Cerebellar cortex (tissue), 1 donor: Measurements from ENCODE around the gene RNF168.
"Not testable (repeated sequence)": the region's sequence is repeated elsewhere in the genome, so short reads cannot be mapped to it uniquely, and the experiment has no call there.

Experiments used
- DNase-seq: peaks from one replicate; pipeline ENCODE4 v3.0.0-alpha.2; 2015; ENCODE audit warnings: low spot score

RNF168 gene

GRCh38 chr3:196517162-196517800 lies 13.7 kb upstream of the RNF168 start:
- no peak for DNase-seq

- no peak for DNase-seq
These were observed 11.5 kb upstream of the RNF168 start, which contains the start of gene SMCO1 for GRCh38 chr3:196514913-196515621. Gene SMCO1 (minus strand): TSS chr3:196515346. CDS start chr3:196515209, 137 bp downstream.

- DNase-seq = no peak
These were observed 10.8 kb upstream of the RNF168 start for GRCh38 chr3:196514350-196514716.

GRCh38 chr3:196513697-196514349 lies 10.3 kb upstream of the RNF168 start:
- DNase-seq = no peak

GRCh38 chr3:196511646-196512425 lies 8.3 kb upstream of the RNF168 start:
- not testable (repeated sequence) for DNase-seq

- DNase-seq = not testable (repeated sequence)
These were observed 7.5 kb upstream of the RNF168 start for GRCh38 chr3:196511108-196511507.

- no peak for DNase-seq
These were observed 3.1 kb upstream of the RNF168 start for GRCh38 chr3:196506687-196507086.

- no peak for DNase-seq
These were observed 988 bp upstream of the RNF168 start for GRCh38 chr3:196504556-196504955.

GRCh38 chr3:196504077-196504398 lies 470 bp upstream of the RNF168 start:
- DNase-seq = not testable (repeated sequence)

- DNase-seq = peak; percentile 55
These were observed 783 bp downstream of the RNF168 start for GRCh38 chr3:196502775-196503195.

- peak; percentile 18 for DNase-seq
These were observed 2.1 kb downstream of the RNF168 start for GRCh38 chr3:196501316-196502044.

- peak; percentile 14 for DNase-seq
These were observed 3.6 kb downstream of the RNF168 start for GRCh38 chr3:196499807-196500524.

GRCh38 chr3:196499061-196499460 lies 4.5 kb downstream of the RNF168 start:
- DNase-seq = no peak

- no peak for DNase-seq
These were observed 5.3 kb downstream of the RNF168 start for GRCh38 chr3:196498297-196498696.

- no peak for DNase-seq
These were observed 7.4 kb downstream of the RNF168 start for GRCh38 chr3:196496183-196496582.

GRCh38 chr3:196493292-196493691 lies 10.3 kb downstream of the RNF168 start:
- no peak for DNase-seq

- DNase-seq = no peak
These were observed 11.5 kb downstream of the RNF168 start for GRCh38 chr3:196492080-196492479.

GRCh38 chr3:196489747-196490146 lies 13.8 kb downstream of the RNF168 start:
- no peak for DNase-seq

- DNase-seq = no peak
These were observed 17.3 kb downstream of the RNF168 start for GRCh38 chr3:196486263-196486662.

- DNase-seq = no peak
These were observed 25.9 kb downstream of the RNF168 start for GRCh38 chr3:196477678-196478077.

GRCh38 chr3:196472286-196472685 lies 31.3 kb downstream of the RNF168 start:
- no peak for DNase-seq
